Sciatic nerve (tissue), 2 donors: ENCODE results near the gene GRIA1. TPM values are rescaled to one million over a fixed set of nuclear protein-coding genes. Genes with fewer than 3 reads are reported as not detected.

ENCODE experiments used
- ATAC-seq: fragments of 200-7000 bp; cut with Tn5 transposase; one replicate; pipeline ENCODE4 v1.9.1; 2020; ENCODE audit warnings: mild to moderate bottlenecking, moderate library complexity
- DNase-seq: peaks from one replicate; pipeline ENCODE4 v3.0.0-alpha.2; 2020; ENCODE audit warnings: low spot score
- intact Hi-C: fragments of 100-400 bp; cut with DNase I; formaldehyde crosslinking; loops from one replicate; pipeline ENCODE4 v1.14.2; 2022
- total RNA-seq: library from RNA; stranded (reverse); fragmentation: NEBNext Ultra II Directional; extraction: Animal tissue kit (Norgen Biotek cat#: 25700); gene quantifications from one replicate; pipeline ENCODE4 v1.2.1, GENCODE V29; 2021
- donor health status: DM: no; HTN: no; CAD: no.
- donor health status: DM: no; HTN: no; CAD: no.

Gene GRIA1
- total RNA-seq, 1 donor from 2014 or later, result 1.4 TPM

DNA sequence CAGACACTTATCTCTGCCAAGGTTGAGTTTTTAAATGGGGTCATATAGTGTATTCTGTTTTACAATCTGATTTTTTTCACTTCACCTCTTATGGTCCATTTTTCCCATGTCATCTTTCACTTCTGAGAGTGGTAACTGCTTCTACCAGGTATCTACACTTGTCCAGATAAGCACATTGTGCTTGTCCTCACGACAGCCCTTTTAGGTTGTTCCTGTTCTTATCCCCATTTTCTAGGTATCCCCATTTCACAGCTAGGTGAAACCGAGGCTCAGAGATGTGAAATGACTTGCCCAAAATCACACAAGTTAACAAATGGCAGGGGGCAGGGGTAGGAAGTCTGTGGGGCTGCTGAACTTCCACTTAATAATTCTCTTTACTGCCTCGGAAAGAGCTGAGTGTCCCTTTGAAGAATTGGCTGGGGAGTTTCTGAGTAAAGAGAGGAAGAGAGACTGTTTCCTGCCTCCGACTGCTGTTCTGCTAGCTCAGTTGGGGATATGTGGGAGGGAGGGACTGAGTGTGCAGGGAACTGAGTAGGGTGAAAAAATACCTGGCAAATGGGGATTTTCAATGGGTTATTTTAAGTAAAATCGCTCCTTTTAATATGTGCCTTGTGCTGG is 255.4 kb downstream of the GRIA1 start:
- no peak for DNase-seq
- intact Hi-C loops, result no loop called here
- ATAC-seq, result no peak

DNA sequence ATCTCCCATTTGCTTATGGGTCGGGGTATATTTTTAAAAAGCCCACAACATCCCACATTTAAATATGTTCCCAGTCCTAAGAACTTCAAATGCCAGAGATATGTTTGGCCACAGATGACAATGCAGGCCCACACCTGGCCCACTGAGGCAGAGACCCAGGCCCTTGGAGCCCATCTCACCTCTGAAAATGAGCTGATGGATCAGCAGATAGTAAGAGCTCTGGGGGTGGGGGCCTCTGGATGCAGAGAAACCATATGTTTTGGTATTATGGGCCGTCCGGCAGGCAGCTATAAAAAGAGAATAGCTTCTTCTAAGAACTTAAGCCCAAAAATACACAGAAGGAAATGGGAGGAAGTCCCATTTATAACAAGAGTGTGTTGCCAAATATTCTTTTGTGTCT is 256.0 kb downstream of the GRIA1 start:
- intact Hi-C loops, result no loop called here
- DNase-seq (no peak), ATAC-seq (no peak)

GRCh38 chr5:153748823-153749222 is 258.4 kb downstream of the GRIA1 start:
- intact Hi-C loops, result no loop called here

DNA sequence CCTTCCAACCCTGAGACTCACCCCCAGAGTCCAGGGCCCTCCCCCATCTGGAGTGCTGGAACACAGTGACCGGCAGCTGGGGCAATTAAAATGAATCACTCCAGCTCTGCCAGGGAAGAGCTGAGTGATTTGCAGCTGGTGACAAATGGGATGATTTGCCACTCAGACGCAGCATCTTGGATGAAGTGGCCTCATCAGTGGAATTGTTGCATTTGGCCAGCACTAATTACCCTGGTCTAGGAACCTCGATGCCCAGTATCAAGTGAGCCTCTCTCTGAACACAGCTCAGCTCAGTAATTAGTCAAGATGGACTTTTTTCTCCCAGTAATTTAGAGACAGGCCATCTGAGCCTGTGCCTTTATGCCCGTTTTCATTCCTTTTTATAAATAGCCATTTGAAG is 259.5 kb downstream of the GRIA1 start:
- intact Hi-C loops, result no loop called here
- ATAC-seq (no peak), DNase-seq (no peak)

More at GRCh38 chr5:153748823-153749222, 258.4 kb downstream of the GRIA1 start:
- ATAC-seq (no peak), DNase-seq (no peak)

DNA sequence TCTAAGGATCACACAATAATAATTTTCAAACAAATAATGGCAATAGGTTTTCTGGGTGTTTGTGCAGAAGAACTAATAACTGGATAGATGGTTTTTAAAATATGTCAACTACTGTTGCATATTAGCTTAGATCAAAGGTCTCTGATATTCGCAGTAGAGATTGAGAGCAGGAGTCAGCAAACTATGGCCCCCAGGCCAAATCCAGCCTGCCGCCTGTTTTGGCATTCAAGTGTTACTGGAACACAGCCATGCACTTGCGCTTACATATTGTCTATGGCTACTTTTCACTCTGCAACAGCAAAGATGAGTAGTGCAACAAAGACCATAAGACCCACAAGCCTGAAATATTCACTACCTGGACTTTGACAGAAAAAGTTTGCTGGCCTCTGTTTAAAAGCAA is 260.8 kb downstream of the GRIA1 start:
- intact Hi-C loops, result no loop called here
- no peak for ATAC-seq
- DNase-seq, result no peak

- DNase-seq (no peak), ATAC-seq (no peak)
- intact Hi-C loops, result no loop called here
These were observed 262.4 kb downstream of the GRIA1 start for GRCh38 chr5:153752890-153753289.

- intact Hi-C loops, result no loop called here
- ATAC-seq (no peak), DNase-seq (no peak)
These were observed 263.4 kb downstream of the GRIA1 start for GRCh38 chr5:153753645-153754432.

GRCh38 chr5:153755913-153756500 is 265.5 kb downstream of the GRIA1 start:
- ATAC-seq, result no peak
- intact Hi-C loops, result no loop called here
- DNase-seq, result no peak

DNA sequence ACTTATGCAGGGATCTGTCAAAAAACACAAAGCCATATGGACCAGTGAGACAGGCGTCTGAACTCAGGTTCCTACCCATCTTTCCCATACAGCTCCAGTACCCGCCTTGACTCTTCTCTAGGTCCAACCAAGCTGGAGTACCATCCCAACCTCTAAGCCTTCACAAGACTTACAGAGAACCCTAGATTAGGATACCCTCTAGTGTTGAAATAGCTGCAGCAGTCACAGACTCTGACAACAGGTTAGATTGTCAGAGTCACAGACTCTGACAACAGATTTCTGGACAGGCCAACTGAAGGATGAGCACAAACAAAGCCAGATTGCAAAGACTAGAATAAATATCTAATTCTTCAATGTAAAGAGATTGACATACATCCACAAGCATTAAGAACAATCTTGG is 266.1 kb downstream of the GRIA1 start:
- intact Hi-C loops, result no loop called here
- ATAC-seq (no peak), DNase-seq (no peak)

DNA sequence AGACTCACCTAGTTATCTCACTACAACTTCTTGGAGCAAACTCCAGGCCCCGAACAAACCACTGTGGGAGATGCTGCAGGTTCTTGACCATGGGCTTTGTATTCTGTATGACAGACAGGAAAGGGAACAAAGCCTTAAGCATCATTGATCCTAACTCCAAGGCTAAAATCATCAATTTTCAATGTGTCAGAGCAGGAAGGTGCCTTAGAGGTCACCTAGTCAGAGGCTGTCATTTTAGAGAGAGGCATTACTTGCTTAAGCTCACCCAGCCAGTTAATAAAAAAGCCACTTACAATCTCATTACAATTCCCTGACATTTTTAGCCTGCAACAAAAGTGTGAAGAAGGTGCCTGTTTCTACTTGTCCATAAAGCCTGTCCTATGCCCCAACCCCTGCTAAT is 275.5 kb downstream of the GRIA1 start:
- ATAC-seq, result no peak
- intact Hi-C loops, result no loop called here
- DNase-seq, result no peak

GRCh38 chr5:153767221-153768188 is 277.0 kb downstream of the GRIA1 start:
- DNase-seq (no peak), ATAC-seq (no peak)
- intact Hi-C loops, result no loop called here

DNA sequence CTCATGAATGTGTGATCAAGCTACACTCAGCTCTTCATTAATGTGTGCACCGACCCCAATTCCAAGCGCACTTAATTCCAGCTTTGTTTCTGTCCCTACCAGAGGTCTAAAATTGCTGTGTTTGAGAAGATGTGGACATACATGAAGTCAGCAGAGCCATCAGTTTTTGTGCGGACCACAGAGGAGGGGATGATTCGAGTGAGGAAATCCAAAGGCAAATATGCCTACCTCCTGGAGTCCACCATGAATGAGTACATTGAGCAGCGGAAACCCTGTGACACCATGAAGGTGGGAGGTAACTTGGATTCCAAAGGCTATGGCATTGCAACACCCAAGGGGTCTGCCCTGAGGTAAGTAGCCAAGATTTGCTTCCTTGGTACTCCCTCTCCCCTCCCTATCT is 279.6 kb downstream of the GRIA1 start:
- ATAC-seq (no peak), DNase-seq (no peak)
- intact Hi-C loops, result no loop called here

DNA sequence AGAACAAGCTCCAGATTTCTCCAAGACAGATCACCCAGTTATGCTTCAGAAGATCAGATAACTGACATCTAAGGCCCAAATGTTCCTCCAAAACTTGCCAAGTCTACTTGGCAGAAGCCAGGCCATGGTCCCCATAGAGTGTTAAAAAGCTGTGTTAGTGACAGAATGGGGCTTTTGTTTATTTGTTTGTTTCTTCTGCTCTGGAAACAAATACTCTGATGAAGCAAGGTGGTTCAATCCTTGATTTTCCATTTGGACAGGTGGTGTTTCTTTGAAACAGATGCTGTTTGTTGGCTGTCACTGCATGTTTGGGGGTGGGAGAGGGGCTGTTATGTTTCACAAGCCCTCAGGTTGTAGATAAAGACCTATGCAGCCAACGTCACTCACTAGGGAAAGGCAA is 284.2 kb downstream of the GRIA1 start:
- no peak for ATAC-seq
- DNase-seq, result no peak
- intact Hi-C loops, result no loop called here

- intact Hi-C loops, result no loop called here
- ATAC-seq, result no peak
- DNase-seq, result no peak
These were observed 285.5 kb downstream of the GRIA1 start for GRCh38 chr5:153775923-153776322.

DNA sequence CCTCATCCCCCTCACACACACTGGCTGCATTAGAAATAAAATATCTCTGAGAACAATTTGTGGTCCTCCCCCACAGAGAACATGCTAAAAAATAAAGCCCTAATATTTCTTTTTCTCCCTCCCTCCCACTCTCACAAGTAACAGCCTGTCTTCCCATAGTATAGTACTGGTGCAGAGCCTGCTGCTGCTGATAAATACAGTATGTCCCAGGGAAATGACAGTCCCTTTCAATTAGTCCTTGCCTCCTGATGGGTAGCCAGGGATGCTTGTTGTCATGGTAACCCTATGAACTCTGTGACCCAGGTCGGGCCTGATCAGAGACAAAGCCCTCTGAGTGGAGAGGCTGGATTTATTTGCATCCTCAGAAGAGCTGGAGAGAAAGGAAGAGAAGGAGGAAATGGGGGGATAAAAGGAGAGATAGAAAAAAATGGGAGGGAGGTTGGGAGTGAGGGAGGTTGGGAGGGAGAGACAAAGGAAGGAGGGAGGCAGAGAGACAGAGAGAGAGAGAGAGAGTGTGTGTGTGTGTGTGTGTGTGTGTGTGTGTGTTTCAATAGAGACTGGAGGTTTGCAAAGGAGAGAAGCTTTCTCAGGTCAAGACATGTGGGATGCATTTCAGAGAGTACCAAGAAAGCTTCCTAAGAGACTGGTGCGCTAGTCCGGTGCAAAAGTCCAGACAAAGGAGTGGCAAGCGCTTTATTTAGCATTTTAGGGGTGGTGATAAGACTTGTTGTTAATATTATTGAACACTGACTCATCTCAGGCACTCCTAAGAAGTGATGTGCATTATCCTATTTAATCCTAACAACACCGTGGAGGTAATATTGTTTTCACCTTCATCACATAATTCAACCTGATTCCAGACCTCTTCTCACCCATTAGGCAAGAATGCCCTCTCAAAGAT is 287.5 kb downstream of the GRIA1 start:
- DNase-seq (no peak), ATAC-seq (no peak)
- intact Hi-C loops, result no loop called here

- ATAC-seq, result no peak
- DNase-seq, result no peak
- intact Hi-C loops, result no loop called here
These were observed 289.4 kb downstream of the GRIA1 start for GRCh38 chr5:153779836-153780235.

DNA sequence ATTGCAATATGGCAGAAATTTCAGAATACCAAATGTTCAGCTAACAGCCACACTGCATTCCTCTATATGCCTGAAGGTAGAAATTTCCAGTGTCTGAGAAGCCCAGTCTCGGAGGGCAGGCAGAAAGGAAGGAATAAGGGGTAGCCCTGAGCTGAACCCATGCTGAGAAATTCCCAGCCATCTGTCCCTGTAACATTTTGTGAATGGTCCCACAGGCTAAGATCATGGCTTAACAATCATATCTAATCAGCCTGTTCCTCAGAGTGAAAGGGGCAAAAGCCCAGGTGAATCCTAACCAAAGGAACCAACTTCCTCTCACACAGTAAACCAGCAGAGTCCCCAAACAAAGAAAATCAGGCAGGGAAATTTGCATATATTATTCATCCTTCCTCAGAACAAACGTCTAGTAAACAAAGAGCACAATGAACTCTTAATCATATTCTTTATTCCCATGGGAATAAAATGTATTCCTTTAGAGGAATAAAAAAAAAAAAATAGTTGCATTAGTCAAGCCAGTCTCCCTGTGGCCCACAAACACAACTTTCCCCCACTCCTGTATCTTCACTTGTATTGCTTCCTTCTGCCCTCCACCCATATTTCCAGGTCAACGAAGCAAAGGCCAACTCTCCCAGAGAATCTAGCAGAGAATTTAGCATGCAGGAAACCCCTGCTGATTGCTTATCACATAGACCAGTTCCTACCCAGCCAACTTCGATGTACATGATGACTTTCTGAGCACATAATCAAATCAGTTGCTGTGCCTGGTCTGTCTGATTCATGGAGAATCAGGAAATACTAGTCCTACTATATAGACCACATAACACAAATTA is 290.6 kb downstream of the GRIA1 start:
- DNase-seq (no peak), ATAC-seq (no peak)
- intact Hi-C loops, result no loop called here
